ENCODE measurements around the gene CRYGS.
A peak's percentile ranks its signal among the peaks of the same experiment; 100 is the strongest.
"Not testable (repeated sequence)": the region's sequence is repeated elsewhere in the genome, so short reads cannot be mapped to it uniquely, and the experiment has no call there.

CRYGS gene

DNA sequence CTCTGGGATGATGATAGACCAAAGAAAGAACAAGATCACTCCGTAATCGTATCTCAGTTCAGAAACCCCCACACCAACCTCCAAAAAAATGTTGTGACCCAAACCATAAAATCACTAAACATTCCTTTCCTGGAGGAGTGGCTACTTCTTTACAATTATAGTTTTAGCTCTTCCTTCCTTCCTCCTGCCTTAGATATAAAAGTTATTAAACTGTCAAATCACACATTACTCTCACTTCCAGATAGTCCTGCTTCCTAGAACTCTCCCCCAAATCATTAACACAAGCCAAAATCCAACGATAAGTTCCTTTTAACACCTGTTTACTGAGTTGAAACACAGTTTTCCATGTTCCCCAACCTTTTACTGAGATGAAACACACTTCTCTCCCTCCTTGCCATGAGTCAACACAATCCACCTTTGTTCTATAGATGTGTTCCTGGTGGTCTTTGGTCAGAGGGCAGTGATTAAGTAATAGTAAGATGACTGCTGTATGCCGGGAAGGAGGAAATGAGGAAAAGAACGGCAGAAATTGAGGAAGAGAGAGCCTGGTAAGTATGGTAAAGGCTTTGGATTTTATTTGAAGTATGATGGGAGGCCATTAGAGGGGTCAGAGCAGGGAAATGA, 8.3 kb upstream of the CRYGS start:
- no peak for DNase-seq

DNA sequence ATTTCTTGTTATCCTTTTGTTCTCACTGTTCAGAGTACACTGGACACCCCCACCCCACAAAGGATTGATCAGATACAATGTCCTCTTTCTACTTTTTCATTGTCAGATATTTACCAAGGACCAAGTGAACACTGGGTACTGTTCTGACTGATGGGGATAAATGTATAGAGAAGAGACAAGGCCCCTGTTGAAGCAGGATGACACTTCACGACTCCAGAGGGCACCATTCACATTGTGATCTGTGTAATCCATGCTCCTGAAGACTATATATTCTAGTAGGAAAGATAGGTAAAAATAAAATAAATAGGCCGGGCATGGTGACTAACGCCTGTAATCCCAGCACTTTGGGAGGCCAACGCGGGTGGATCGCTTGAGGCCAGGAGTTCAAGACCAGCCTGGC, 7.2 kb upstream of the CRYGS start:
- DNase-seq = no peak

DNA sequence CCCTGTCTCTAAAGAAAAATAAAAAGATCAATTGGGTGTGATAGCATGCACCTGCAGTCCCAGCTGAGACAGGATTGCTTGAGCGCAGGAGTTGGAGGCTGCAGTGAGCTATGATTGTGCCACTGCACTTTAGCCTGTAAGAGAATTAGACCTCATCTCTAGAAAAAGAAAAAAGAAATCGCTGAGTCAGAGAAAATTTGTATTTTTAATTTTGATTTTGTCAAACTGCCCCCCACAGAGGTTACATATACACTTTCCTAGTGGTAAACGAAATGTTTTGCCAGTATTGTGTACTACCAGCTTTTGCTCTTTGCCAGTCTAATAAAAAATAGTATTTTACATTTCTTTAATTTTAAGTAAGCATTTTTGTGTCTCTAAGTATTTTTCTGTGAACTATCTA, 5.3 kb upstream of the CRYGS start:
- DNase-seq = no peak

DNA sequence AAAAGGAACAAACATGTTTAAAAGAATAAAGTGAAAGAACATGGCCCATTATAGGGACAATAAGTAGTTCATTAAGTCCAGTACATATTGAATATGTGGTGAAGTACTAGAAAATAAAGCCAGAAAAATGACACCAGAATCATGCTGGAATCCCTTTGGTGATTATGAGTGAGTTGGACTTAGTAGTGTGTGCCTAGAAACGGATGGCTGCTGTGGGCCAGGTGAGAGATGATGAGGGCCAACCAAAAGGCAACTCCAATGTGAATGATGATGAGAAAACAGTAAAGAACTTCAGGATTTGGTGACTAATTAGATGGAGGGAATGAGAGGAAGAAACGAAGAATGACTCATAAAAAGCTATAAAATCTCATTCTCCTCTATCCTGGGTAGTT, 3.3 kb downstream of the CRYGS start:
- no peak for DNase-seq

DNA sequence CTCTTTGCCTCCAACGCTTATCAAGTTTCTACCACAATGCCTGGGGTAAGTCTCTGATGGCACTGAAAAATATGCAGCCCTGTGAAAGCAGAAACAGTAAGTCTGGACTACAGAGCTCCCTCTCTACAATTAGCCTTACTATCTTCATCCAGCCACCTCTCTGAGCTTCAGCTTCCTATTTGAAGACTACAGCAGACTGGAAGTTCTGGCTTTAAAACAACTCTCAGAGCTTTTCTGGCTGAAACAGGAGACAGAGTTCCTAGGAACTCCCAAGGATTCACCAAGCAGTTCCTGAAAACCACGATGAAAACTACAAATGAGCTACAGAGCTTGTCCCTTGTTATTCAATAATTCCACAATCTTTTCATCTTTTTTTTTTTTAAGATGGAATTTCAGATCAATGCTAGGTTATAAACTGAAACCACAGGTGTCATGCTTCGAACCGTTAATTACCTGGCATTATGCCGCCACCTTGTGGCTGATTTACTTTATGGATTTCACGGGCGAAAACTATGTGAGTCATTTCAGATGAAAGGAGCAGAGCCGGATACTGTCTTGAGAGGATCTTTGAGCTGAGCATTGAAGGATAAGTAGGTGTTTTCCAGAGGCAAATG, 3.9 kb downstream of the CRYGS start:
- peak; percentile 81 for DNase-seq

DNA sequence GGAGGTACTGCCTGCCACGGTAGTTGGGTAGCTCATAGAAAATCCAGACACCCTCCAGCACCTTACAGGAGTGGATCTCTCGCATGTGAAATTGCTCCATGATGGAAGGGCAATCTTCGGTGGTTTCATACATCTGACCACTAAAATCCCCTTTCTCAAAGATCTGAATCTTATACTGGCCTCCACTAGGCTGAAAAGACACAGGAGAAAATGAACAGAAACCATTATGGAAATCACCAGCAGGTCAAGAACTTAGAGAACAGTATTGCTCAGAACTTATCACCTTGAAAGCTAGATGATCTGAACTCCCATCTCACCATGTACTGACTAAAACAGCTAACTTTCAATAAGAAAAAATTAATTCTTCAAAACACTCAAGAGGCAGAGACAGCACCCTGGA, 5.4 kb downstream of the CRYGS start:
- DNase-seq = no peak

DNA sequence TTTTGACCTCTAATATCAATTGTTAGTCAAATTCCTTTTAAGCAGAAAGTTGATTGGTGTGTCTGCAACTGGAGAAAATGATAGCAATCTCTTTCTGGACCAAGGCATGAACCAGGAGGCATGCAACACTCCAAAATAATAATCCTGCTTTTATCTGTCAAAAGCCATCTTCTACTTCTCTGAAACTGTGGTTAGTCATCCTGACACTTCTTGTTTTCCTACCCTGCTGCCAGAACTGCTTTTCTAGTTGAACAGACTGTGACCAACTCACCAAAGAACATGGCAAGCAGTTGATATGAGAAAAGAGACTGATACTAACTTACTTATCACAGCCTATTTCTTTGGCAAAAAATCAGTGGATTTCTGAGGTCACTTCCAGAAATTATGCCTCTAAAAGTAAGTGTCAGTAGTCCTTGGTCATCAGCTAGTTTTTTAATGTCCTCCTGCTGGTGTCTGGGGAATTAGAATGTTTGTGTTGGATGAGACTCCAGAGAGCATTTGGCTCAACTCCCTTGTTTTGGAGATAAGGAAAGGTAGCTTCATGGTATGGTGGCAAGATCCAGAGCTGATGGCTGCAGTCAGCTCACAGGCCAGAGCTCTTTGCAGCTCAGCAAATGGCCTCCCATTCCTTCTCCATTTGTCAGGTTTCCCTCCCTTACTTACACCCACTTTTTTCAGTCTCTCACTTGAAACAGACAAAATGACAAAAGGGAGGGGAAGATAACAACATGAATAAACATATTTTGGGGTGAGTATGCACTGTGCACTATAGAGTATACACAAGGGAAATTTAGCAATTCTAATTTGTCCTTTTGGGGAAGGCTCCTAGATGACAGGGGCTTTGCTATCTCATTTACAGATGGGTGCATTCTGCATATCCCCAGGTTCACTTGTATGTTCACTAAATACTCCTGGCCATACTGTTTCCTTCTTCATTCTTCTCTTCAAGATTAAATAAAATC, 7.0 kb downstream of the CRYGS start:
- DNase-seq = no peak

DNA sequence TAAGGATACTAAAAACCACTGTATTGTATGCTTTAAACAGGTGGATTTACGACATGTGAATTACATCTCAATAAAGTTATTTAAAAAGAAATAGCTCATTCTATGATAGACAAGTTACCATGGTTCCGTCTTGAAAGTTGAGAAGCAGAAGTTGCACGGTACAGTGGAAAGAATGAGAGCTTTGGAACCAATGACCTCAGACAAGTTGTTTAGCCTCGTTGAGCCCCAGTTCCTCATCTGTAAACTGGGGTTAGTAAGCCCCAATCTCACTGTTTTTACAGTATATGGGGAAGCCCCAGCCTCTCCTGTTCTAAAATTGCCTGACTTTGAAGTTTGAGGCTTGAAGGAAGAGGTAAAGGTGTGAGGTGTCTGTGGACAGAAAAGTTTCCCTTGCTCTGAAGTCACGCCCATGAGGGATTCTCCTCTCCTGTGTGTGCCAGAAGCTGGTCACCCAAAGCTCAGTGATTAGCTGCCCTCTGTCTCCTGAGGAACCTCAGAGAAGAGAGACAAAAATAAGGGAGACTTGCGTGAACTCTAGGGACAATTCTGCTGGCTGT, 10.0 kb downstream of the CRYGS start:
- no peak for DNase-seq

DNA sequence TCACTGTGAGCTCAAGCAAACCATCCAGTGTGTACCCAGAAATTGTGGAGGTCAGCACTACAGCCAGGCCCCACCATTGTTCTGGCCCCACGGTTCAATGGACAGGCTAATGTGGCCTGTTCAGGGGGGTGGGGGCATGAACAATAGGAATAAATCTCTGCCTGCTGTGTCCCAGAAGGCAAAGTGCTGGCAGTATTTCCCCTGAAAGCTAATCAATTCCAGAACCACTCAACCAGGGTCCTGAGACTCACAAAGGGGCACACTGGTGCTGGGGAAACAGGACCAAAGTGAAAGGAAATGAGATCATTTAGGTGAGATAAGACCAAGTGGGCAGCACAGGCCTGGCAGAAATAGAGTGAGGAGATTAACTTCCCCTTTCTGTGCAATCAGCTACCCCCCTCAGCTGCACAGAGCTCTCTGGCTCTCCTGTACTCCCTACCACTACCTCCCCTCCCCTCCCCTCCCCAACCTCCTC, 11.5 kb downstream of the CRYGS start:
- DNase-seq = no peak

DNA sequence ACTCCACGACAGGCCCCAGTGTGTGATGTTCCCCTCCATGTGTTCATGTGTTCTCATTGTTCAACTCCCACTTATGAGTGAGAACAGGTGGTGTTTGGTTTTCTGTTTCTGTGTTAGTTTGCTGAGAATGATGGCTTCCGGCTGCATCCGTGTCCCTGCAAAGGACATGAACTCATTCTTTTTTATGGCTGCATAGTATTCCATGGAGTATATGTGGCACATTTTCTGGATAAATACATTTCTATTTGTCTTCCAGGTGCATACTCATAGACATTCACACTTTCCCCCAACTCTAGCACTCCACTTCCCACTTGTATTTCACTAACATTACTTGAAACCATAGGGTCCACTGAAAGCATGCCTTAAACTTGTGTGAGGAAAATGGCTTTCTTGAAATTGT, 12.5 kb downstream of the CRYGS start:
- not testable (repeated sequence) for DNase-seq

DNA sequence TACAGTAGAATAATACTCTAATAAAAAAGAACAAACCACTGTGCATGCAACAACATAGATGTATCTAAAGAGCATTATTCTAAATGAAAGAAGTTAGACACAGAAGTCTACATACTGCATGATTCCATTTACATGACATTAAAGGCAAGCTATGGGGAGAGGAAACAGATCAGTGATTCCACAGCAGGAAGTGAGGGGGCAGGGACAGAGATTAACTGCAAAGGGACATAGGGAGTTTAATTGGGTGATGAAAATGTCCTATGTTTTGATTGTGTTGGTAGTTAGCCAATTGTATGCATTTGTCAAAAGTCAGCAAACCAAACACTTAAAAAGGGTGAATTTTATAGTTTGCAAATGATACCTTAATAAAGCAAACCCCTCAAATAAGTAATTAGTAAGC, 13.8 kb downstream of the CRYGS start:
- no peak for DNase-seq

DNA sequence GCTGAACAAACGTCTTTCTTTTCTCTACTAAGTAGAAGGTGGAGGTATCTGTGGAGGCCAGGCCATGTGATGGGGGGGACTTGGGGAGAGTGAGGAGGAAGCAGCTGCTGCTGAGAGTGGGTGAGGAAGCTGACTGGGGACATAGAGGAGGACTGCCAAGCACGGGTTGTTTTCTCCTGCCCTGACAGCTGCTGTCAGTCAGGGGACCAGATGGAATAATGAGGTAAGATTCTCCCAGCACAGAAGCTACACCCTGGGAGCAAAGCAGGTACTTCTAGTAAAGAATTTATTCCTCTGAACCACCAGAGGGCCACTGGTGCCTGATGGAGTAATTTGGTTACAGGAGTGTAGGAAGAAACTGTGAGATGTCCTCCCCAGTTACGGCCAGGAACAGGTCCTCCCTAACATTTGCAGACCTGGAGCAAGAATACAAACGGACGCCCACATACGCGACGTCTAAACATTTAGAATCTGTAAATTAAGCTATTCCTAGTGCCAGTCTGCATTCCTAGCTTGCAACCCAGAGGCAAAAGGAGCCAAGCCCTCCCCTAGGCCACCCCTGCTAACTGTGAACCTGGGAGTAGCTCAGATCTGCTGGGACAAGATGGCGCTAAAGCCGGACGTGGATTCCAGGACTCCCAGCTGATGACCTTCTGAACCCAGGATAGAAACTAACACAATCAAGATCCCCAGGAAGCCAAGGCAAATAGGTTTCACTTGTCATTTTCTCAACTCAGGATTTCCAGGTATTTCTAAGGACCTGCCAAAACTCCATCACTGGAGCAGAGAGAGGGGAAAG, 14.8 kb downstream of the CRYGS start:
- DNase-seq = no peak

DNA sequence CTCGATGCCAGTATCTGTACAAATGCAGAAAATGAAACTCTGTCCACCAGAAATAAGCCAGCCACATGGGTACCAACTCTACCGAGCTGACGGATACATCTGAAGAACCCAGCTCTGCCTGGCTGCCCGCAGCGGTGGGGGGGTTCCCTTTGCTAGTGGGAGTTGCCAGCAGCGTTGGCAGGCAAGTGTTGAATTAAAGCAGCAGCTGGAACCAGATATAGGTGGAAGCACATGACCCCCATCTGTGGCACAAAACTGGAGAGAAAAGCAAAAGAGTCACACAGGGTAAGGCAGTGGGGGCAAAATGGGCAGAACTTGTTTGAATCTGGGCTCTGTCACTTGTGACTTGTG, 17.9 kb downstream of the CRYGS start:
- DNase-seq = no peak

DNA sequence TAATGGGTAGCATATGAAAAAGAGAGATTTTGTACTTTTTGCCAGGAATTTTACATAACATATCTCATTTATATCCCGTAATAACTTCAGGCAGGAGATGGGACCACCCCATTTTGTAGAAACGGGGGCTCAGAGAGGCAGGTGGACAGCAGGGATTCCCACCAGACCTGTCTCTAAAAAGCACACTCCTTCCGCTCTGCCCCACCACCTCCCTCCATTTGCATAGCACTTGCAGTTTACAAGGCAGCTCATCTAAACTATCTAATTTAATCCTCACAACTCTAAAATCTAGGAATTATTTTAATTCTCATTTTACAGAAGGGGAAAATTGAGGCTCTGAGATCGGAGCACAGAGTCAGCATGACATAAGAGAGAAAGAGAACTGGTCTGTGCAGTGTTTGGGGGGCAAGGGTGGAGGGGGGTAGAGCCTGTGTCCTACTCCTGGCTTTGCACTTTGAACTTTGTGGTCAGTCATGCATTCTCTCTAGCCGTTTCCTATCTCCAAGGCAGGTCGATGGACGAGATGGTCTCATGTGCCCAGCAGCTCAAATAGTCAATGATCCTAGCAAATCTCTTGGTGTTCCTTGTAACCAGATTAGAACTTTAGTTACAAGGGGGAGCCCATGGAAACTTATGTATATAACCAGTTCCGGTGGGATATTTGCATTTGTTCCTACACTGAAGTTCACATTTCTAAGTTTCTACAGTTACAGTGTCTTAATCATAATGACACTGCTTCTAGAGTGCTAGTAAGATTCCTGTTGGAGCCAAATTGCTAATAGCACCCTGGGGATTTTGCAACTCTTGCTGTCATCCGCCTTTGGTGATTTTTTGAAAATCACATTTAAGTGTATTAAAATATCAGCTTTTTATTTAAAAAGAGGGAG, 18.6 kb downstream of the CRYGS start:
- no peak for DNase-seq

DNA sequence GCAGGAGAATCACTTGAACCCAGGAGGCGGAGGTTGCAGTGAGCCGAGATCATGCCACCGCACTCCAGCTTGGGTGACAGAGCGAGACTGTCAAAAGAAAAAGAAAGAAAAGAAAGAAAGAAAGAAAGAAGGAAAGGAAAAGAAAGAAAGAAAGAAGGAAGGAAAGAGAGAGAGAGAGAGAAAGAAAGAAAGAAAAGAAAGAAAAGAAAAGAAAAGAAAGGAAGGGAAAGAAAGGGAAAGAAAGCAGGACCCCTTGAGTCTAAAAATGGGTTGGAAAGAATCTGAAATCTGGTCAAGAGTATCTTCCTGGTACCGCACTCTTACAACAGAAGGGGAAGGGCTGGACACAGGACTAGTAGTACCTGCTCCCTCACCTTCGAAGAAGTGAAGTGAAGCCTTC, 19.6 kb downstream of the CRYGS start:
- no peak for DNase-seq

DNA sequence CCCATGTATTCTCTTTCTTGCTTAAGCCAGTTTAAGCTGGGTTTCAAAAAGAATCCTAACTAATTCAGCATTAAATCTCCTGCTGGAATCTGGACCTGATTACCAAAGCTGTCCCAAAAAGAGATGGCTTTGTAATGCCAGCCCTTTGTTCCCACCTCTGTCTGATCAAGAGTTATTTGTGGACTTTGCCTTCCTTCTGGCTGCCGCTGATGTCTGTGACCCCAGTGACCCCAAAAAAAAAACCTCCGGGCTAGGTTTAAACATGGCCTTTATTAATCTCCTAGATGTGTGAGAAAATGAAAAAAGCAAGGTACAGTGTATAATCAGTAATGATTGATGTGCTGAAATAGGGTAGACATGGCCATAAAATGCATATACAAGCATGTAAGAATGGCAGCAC, 20.7 kb downstream of the CRYGS start:
- DNase-seq = no peak

DNA sequence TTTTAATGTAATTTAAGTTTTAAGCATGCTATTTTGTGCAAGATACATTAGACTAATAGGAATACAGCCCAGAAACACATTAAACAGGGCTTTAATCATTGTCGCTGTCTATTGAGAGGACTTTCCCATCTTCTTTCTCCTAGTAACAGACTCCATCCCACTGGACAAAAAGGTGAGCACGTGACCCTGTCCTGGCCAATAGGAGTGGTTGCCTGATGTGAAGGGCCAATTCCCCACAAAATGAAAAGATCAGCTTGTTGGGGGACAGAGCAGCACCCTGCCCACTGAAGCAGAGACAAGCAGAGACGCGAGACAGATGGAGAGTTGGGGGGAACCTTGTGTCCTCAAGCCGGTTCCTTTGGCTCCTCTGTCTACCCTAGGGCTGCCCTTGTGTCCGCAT, 21.2 kb downstream of the CRYGS start:
- DNase-seq = no peak

DNA sequence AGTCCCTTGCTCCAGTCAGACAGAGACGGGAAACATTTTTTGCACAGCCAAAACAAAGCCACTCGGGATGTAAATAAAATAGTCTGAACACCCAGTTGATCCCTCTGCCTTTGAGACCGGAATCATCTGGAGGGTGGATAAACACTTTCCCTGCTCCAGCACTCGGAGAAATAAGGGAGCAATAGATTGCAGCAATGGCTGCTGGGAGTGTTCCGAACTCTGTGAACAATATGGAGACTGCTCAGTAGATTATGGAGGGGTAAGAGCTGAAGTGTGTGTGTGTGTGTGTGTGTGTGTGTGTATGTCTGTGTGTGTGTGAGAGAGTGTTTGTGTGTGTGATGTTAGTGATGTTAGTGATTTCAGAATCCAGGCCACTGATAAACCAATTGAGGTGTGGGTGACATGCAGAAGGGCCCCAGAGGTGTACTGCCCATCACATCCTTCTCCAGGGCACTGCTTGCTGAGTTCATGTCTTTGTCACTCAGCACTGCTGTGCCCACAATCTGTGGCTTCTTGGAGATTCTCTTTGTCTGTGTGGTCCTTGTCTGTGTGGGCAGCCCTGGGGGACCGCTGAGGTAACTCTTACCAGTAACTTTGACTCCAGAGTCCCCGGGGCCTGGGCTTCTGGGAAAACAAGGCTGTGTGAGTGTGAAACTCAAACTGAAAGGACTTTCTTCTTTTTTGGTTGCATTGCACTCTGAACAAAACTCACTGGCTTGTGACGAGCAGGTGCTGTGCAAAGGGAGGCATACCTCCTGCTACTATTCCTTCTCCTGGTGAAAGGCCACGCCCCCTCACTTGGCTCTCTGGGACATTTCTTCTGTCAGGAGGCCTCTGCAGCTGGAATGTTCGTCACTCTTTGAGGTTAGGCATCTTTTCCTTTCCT, 23.0 kb downstream of the CRYGS start:
- no peak for DNase-seq

DNA sequence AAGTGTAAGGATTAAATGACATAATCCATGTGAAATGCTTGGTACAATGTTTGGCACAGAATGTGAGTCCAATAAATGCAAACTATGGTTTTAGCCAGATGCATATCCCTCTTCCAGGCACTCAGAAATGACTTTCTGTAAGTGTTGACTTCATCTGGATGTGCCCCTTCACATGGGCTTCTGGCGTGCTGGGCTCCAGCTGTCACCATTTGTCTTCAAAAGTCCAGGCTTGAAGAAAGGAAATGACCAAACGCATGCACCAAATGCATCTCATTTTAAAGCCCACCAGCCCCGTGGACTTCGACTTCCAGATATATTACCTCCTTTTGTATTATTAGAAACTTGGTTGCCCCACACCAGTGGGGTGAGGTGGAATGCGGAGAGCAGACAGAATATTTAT, 23.7 kb downstream of the CRYGS start:
- no peak for DNase-seq

DNA sequence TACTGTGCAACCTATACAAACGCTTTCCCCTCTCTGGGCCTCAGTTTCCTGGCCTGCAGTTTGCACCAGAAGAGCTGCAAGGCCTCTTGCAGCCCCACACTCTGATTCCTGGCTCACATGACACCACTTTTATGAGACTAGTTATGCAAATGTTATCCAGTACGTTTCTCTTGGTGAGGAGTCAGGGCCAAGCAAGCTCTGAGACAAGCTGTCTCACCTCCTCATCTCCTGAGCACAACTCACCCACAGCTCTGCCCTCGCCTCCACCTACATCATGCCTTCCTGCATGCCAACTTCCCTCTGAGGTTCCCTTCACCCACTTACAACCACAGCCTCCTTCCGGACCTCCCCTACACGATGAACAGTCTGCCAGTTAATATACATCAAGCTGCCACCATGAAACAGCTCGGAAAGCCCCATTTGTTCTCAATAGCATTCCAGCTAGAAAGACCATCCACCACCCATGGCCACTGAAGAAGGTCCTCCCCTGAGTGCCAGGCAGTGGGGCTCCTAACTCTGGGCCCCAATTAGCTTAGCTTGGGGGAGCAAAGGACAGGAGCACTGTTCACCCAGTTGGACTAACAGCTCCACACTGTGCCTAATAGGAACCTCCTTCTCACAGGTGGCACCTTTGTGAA, 25.0 kb downstream of the CRYGS start:
- no peak for DNase-seq

Measured in NCI-H510A treated with DMSO at 0.1 percent for 48 hours (cell line).